Bronchial epithelial cell (primary cell): Measurements from ENCODE around the gene AGPAT4. TPM values are rescaled to one million over a fixed set of nuclear protein-coding genes. Genes with fewer than 3 reads are reported as not detected.

ENCODE experiments used
- DNase-seq: peaks from one replicate; pipeline ENCODE4 v3.0.0-alpha.2; 2010; ENCODE audit warnings: low read depth
- FAIRE-seq: peaks from 2 replicates; lab custom pipeline; 2011; peaks lifted over from hg19 to GRCh38; lab: Jason Lieb, UNC
- H3K27me3 ChIP-seq: 2 replicates; pipeline ENCODE4 v1.5.1; 2011; ENCODE audit warnings: low read length; ENCODE audit not compliant: control insufficient read depth, insufficient read depth
- H3K36me3 ChIP-seq: 2 replicates; pipeline ENCODE4 v1.5.1; 2011; ENCODE audit warnings: low read length; ENCODE audit not compliant: control insufficient read depth, insufficient read depth
- H3K4me3 ChIP-seq: 2 replicates; pipeline ENCODE4 v1.5.1; 2011; ENCODE audit warnings: mild to moderate bottlenecking, low read depth, low read length, control low read depth
- total RNA-seq: library from RNA; depleted of rRNA; stranded (reverse); fragments of >200 nt; gene quantifications from 2 replicates; pipeline ENCODE4 v1.2.1, GENCODE V29; 2014
- TF ChIP-seq, protein P1 (sequence below): IDR thresholded peaks from 2 replicates; pipeline ENCODE4 v1.5.1; 2011; ENCODE audit warnings: mild to moderate bottlenecking, moderate library complexity, low read length, control low read depth, inconsistent platforms; ENCODE audit not compliant: insufficient read depth, severe bottlenecking

AGPAT4 gene
- total RNA-seq, 1 donor from 2014 or later, result 2.6 TPM

GRCh38 chr6:161150566-161150965, 123.3 kb downstream of the AGPAT4 start:
- FAIRE-seq (no peak), DNase-seq (no peak)

GRCh38 chr6:161150136-161150535, 123.7 kb downstream of the AGPAT4 start:
- no peaks in the 10 kb centered on the region for H3K27me3 ChIP-seq
- DNase-seq (no peak), FAIRE-seq (no peak)

More at GRCh38 chr6:161150566-161150965, 123.3 kb downstream of the AGPAT4 start:
- H3K27me3 ChIP-seq, result no peaks in the 10 kb centered on the region
- H3K36me3 ChIP-seq, result no peaks in the 10 kb centered on the region
- no peak overlapping the region for H3K4me3 ChIP-seq
- TF ChIP-seq, protein P1, sequence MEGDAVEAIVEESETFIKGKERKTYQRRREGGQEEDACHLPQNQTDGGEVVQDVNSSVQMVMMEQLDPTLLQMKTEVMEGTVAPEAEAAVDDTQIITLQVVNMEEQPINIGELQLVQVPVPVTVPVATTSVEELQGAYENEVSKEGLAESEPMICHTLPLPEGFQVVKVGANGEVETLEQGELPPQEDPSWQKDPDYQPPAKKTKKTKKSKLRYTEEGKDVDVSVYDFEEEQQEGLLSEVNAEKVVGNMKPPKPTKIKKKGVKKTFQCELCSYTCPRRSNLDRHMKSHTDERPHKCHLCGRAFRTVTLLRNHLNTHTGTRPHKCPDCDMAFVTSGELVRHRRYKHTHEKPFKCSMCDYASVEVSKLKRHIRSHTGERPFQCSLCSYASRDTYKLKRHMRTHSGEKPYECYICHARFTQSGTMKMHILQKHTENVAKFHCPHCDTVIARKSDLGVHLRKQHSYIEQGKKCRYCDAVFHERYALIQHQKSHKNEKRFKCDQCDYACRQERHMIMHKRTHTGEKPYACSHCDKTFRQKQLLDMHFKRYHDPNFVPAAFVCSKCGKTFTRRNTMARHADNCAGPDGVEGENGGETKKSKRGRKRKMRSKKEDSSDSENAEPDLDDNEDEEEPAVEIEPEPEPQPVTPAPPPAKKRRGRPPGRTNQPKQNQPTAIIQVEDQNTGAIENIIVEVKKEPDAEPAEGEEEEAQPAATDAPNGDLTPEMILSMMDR, result no peak

GRCh38 chr6:161143663-161144430, 130.0 kb downstream of the AGPAT4 start:
- TF ChIP-seq, protein P1, result no peak
- Histone ChIP-seq H3K27me3 (no peaks in the 10 kb centered on the region), H3K4me3 (no peak overlapping the region), H3K36me3 (no peaks in the 10 kb centered on the region)
- no peak for FAIRE-seq
- no peak for DNase-seq

More at GRCh38 chr6:161150136-161150535, 123.7 kb downstream of the AGPAT4 start:
- Histone ChIP-seq H3K4me3 (no peak overlapping the region), H3K36me3 (no peaks in the 10 kb centered on the region)
- TF ChIP-seq, protein P1, result no peak

GRCh38 chr6:161142957-161143296, 130.9 kb downstream of the AGPAT4 start:
- FAIRE-seq, result no peak
- Histone ChIP-seq H3K36me3 (no peaks in the 10 kb centered on the region), H3K27me3 (no peaks in the 10 kb centered on the region), H3K4me3 (no peak overlapping the region)
- DNase-seq, result no peak
- TF ChIP-seq, protein P1, result no peak

- FAIRE-seq (no peak), DNase-seq (no peak)
- TF ChIP-seq, protein P1, result no peak
- Histone ChIP-seq H3K27me3 (no peaks in the 10 kb centered on the region), H3K4me3 (no peak overlapping the region), H3K36me3 (no peaks in the 10 kb centered on the region)
Measured at GRCh38 chr6:161141173-161141572, 132.7 kb downstream of the AGPAT4 start.

DNA sequence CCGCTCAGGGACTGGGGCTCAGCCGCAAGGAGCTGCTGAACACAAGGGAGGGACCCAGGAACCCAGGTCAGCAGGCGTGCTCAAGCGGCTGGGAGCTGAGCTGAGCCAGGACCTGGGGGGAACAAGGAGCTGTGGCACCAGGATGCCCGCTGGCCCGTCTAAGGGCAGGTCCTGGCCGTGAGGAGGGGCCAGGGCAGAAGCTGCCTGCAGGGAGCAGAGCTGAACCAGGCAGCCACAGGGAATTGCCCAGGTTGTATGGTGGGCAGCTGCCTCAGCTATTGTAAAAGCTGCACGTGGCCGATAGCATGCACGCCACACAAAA, 133.3 kb downstream of the AGPAT4 start:
- DNase-seq (no peak), FAIRE-seq (no peak)
- TF ChIP-seq, protein P1, result no peak
- H3K4me3 ChIP-seq, result no peak overlapping the region
- H3K36me3 ChIP-seq, result no peaks in the 10 kb centered on the region
- no peaks in the 10 kb centered on the region for H3K27me3 ChIP-seq
